Hepatocyte (in vitro differentiated cells): ENCODE results near the gene CRACR2B.

Experiments used
- CTCF ChIP-seq: fragments of 200-600 bp; sonication (generic); IDR thresholded peaks from 2 replicates; pipeline ENCODE4 v1.5.1; 2016; ENCODE audit warnings: antibody characterized with exemption, mild to moderate bottlenecking; ENCODE audit not compliant: poor library complexity
- EZH2 ChIP-seq: fragments of 200-600 bp; sonication (generic); IDR thresholded peaks from 2 replicates; pipeline ENCODE4 v1.6.1; 2016; ENCODE audit warnings: antibody characterized with exemption, mild to moderate bottlenecking, borderline replicate concordance
- EZH2phosphoT487 ChIP-seq: fragments of 200-600 bp; sonication (generic); IDR thresholded peaks from one replicate; pipeline ENCODE4 v1.6.1; 2018; ENCODE audit warnings: antibody characterized with exemption, mild to moderate bottlenecking, low read depth, moderate library complexity; ENCODE audit not compliant: unreplicated experiment, severe bottlenecking

GRCh38 chr11:849951-850774, 22.4 kb downstream of the CRACR2B start:
- no peak for TF ChIP-seq CTCF
- no peak for TF ChIP-seq EZH2
- no peak for TF ChIP-seq EZH2phosphoT487
